ENCODE measurements around the gene TNS4. TPM values are rescaled to one million over a fixed set of nuclear protein-coding genes. Genes with fewer than 3 reads are reported as not detected.

The TNS4 gene
- total and polyA plus RNA-seq, 9 of the 15 experiments (the other 6 are each of a cell fraction or from before 2014, with no cell fraction given) = 0.04 to 0.73 (median 0.24) TPM; not detected in 1

DNA sequence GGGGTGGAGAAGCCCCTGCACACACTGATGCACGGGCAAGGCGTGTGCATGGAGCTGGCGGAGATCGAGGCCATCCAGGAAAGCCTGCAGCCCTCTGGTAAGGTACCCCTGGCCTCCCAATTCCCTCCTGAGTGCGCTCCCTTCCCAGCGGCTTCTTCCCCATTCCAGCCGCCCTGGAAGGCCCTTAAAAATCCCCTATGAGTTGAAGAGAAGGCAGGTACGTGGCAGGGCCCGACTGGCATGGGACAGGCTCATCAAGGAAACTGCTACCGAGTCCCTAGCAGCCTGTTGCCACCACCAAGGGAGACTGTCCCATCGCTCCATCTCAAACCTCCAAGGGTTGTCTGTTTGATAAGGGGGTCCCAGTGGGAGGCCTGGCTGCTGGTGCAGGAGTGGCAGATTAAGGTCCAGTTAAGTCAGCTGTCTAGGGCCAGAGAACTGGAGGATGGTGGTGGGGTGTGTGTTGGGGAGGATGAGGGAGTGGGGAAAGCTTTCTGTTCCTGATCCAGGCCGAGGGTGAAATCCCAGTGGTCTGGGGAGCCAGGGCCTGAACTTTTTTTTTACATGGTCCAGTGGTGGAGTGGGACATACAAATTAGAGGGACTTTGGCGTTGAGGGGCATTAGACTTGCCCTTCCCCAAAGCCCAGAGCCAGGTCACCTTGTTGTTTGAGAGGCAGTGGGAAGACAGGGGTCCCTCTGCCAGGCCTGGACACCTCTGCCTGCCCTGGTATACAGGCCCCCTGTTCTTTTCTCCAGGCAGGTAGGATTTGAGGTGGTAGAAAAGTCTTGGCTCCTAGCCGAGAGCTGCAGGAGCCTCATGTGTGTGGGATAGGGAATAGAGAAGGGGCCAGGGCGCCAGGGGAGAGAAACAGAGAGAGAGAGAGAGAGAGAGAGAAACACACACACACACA is 57.2 kb downstream of the TNS4 start (continued):
- TF ChIP-seq, protein P1, sequence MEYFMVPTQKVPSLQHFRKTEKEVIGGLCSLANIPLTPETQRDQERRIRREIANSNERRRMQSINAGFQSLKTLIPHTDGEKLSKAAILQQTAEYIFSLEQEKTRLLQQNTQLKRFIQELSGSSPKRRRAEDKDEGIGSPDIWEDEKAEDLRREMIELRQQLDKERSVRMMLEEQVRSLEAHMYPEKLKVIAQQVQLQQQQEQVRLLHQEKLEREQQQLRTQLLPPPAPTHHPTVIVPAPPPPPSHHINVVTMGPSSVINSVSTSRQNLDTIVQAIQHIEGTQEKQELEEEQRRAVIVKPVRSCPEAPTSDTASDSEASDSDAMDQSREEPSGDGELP (CRISPR knock-in tag; IDR thresholded peaks at IDR 0.05; ENCODE audit: borderline replicate concordance) = 0 out of 2 replicates have a peak, but pooled peaks have one; percentile 36
- TF ChIP-seq HNRNPLL (IDR thresholded peaks at IDR 0.05; ENCODE audit: low read depth, low read length, poor library complexity, severe bottlenecking) (peak; percentile 79), SMARCC2 (IDR thresholded peaks at IDR 0.05; ENCODE audit: low read depth) (0 out of 2 replicates have a peak, but pooled peaks have one; percentile 7)

DNA sequence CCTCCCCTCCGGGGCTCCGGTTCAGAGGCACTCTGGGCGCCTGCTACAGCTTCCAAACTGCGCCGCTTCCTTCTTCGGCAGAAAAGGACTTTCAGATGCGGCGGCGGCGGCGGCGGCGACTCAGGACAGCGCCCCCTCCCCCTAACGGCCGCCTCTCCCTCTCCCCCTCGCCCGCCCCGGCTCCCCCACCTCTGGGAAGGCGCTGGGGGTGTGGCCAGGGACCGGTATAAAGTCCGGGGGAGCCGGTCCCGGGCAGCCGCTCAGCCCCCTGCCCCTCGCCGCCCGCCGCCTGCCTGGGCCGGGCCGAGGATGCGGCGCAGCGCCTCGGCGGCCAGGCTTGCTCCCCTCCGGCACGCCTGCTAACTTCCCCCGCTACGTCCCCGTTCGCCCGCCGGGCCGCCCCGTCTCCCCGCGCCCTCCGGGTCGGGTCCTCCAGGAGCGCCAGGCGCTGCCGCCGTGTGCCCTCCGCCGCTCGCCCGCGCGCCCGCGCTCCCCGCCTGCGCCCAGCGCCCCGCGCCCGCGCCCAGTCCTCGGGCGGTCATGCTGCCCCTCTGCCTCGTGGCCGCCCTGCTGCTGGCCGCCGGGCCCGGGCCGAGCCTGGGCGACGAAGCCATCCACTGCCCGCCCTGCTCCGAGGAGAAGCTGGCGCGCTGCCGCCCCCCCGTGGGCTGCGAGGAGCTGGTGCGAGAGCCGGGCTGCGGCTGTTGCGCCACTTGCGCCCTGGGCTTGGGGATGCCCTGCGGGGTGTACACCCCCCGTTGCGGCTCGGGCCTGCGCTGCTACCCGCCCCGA is 58.0 kb downstream of the TNS4 start, which contains the start of gene IGFBP4:
TSS of gene IGFBP4 (plus strand) at position 255 of the 792 bp plus-strand sequence. CDS start at position 541, 286 bp downstream.
- ChIA-PET CTCF (ENCODE audit: low intra/inter-chr PET ratio) (interaction anchor here (0.6 to 2.1 kb wide), 6 partner anchors 29 to 118 kb away, joined by 3 to 7 read pairs (median 4); no protein-coding TSS in a partner anchor), POLR2A (interaction anchor here (0.5 to 3.2 kb wide), 14 partner anchors 11 to 1179 kb away, joined by 3 to 22 read pairs (median 4); partner anchors contain the start of gene TOP2A)
- H3K36me3 ChIP-seq (ENCODE audit: control insufficient read depth, insufficient read depth, low read length) = no peaks in the 10 kb centered on the region; the same call in 2 of the 3 replicates
- peak within 1 kb of the TSS; percentile 84 for H3K4me2 ChIP-seq (ENCODE audit: insufficient read depth, low read length)
- peak; percentile 86 for ATAC-seq
- H3K27ac ChIP-seq (ENCODE audit: extremely low read depth, low read depth, low read length) = peak within 1 kb of the TSS; percentile 80
- peak; percentile 67 for FAIRE-seq
- peak within 1 kb of the TSS; percentile 89 for H2AFZ ChIP-seq (ENCODE audit: low read depth, low read length)
- peak within 1 kb of the TSS; percentile 44 for H3K4me3 ChIP-seq
- no peaks in the 10 kb centered on the region for H4K20me1 ChIP-seq (replicated peaks; ENCODE audit: control insufficient read depth, insufficient read depth, low read length)
- peaks cover 30 to 32% of the 10 kb centered on the region in 2 experiments for H3K4me1 ChIP-seq (replicated peaks in 1 of 2; ENCODE audit: control insufficient read depth in 2 of 2, insufficient read depth in 2 of 2, low read length in 2 of 2)
- H3K9me1 ChIP-seq (ENCODE audit: control insufficient read depth, insufficient read depth, low read length) = no peaks in the 10 kb centered on the region
- WGBS (ENCODE audit: insufficient coverage, low coverage, missing lambda C conversion rate) = 1% methylated on average over 34 of the region's 98 CpGs
- peaks cover 29% of the 10 kb centered on the region for H3K79me2 ChIP-seq (ENCODE audit: control insufficient read depth, insufficient read depth, low read length)
- no peaks in the 10 kb centered on the region for H3K9me3 ChIP-seq (replicated peaks; ENCODE audit: control insufficient read depth, insufficient read depth, low read depth, low read length)
- no peaks in the 10 kb centered on the region for H3K27me3 ChIP-seq (ENCODE audit: control insufficient read depth in 2 of 2, insufficient read depth in 2 of 2, low read length in 2 of 2)
- DNase-seq (ENCODE audit: extremely low read depth in 1 of 4, low spot score in 3 of 4) = peak; percentile 85 to 91 (median 88)
- no TSS peak for BruUV-seq (replicated peaks)
- peak within 1 kb of the TSS; percentile 77 to 93 for H3K9ac ChIP-seq (ENCODE audit: insufficient read depth in 1 of 2, low read depth in 2 of 2, low read length in 2 of 2)
- in situ Hi-C loops (cut with MboI) = no loop called here
- intact Hi-C loops (cut with micrococcal nuclease) = loop anchor here (1.0 to 5.0 kb wide), 3 partner anchors 25 to 86 kb away; no protein-coding TSS in a partner anchor
- TF ChIP-seq USF1 (CRISPR knock-in tag; IDR thresholded peaks at IDR 0.05) (no peak), BRF1 (IDR thresholded peaks at IDR 0.05; ENCODE audit: borderline replicate concordance, extremely low read depth, insufficient read length) (no peak), ID3 (CRISPR knock-in tag; IDR thresholded peaks at IDR 0.05) (no peak), ID3 (tag; IDR thresholded peaks at IDR 0.05) (no peak), RBFOX2 (IDR thresholded peaks at IDR 0.05; ENCODE audit: low read depth, low read length) (peak; percentile 82), CBX3 (IDR thresholded peaks at IDR 0.05; ENCODE audit: borderline replicate concordance in 1 of 2, low read length in 2 of 2) (no peak), HDAC2 (IDR thresholded peaks at IDR 0.05) (no peak), ZNF76 (CRISPR knock-in tag; IDR thresholded peaks at IDR 0.05; ENCODE audit: borderline replicate concordance) (no peak), BRD4 (IDR thresholded peaks at IDR 0.05) (no peak), ZFP36 (IDR thresholded peaks at IDR 0.05; ENCODE audit: low read depth, low read length, partially characterized antibody) (no peak), CTBP1 (IDR thresholded peaks at IDR 0.05; ENCODE audit: borderline replicate concordance) (peak; percentile 57; the same call in 1 of the 2 replicates), TAL1 (IDR thresholded peaks at IDR 0.05) (no peak)

All from K562 (cell line).